Muscle layer of colon (tissue), 2 donors: Measurements from ENCODE around the gene MOK.
A peak's percentile ranks its signal among the peaks of the same experiment; 100 is the strongest.

Experiments
- H3K27ac ChIP-seq: one replicate; pipeline ENCODE4 v1.7.0; 2013; ENCODE audit warnings: low read depth, mild to moderate bottlenecking, low read length, moderate library complexity
- H3K27me3 ChIP-seq, 2 donors: one replicate each; pipeline ENCODE4 v1.7.0; 2013; ENCODE audit warnings: low read length in 2 of 2, mild to moderate bottlenecking in 2 of 2; ENCODE audit not compliant: insufficient read depth in 2 of 2, control insufficient read depth in 1 of 2
- H3K36me3 ChIP-seq: one replicate; pipeline ENCODE4 v1.7.0; 2013; ENCODE audit warnings: mild to moderate bottlenecking, low read length; ENCODE audit not compliant: insufficient read depth
- H3K4me1 ChIP-seq: one replicate; pipeline ENCODE4 v1.7.0; 2013; ENCODE audit warnings: mild to moderate bottlenecking, low read length; ENCODE audit not compliant: insufficient read depth
- H3K4me3 ChIP-seq, 2 donors: one replicate each; pipeline ENCODE4 v1.7.0; 2013; ENCODE audit warnings: low read length in 2 of 2, low read depth in 1 of 2, mild to moderate bottlenecking in 1 of 2, moderate library complexity in 1 of 2
- H3K9ac ChIP-seq: one replicate; pipeline ENCODE4 v1.7.0; 2013; ENCODE audit warnings: low read length
- H3K9me3 ChIP-seq: one replicate; pipeline ENCODE4 v1.7.0; 2013; ENCODE audit warnings: mild to moderate bottlenecking, low read length
- donor health status: abdominal sarcoma.
- donor health status: Adenocarcinoma of cecum.

The MOK gene

GRCh38 chr14:102217987-102218421 lies 87.0 kb downstream of the MOK start:
- Histone ChIP-seq H3K27ac (no peak overlapping the region), H3K27me3 (no peaks in the 10 kb centered on the region), H3K9ac (no peak overlapping the region), H3K4me1 (peaks cover 22% of the 10 kb centered on the region), H3K4me3 (no peak overlapping the region), H3K9me3 (no peaks in the 10 kb centered on the region), H3K36me3 (no peaks in the 10 kb centered on the region)

GRCh38 chr14:102217399-102217798 lies 87.6 kb downstream of the MOK start:
- Histone ChIP-seq H3K9me3 (no peaks in the 10 kb centered on the region), H3K4me1 (peaks cover 22% of the 10 kb centered on the region), H3K4me3 (no peak overlapping the region), H3K9ac (no peak overlapping the region), H3K27ac (no peak overlapping the region), H3K27me3 (no peaks in the 10 kb centered on the region), H3K36me3 (no peaks in the 10 kb centered on the region)

- H3K9me3 ChIP-seq = no peaks in the 10 kb centered on the region
- H3K36me3 ChIP-seq = peaks cover 12% of the 10 kb centered on the region
- H3K27ac ChIP-seq = peak overlapping the region; percentile 1
- no peak overlapping the region for H3K4me3 ChIP-seq
- H3K27me3 ChIP-seq = no peaks in the 10 kb centered on the region
- peaks cover 22% of the 10 kb centered on the region for H3K4me1 ChIP-seq
- no peak overlapping the region for H3K9ac ChIP-seq
Measured at GRCh38 chr14:102215576-102216250, 89.3 kb downstream of the MOK start.

- peak overlapping the region; percentile 1 for H3K27ac ChIP-seq
- H3K9ac ChIP-seq = no peak overlapping the region
- H3K36me3 ChIP-seq = peaks cover 14% of the 10 kb centered on the region
- H3K4me3 ChIP-seq = no peak overlapping the region
- H3K9me3 ChIP-seq = no peaks in the 10 kb centered on the region
- no peaks in the 10 kb centered on the region for H3K27me3 ChIP-seq
- peaks cover 22% of the 10 kb centered on the region for H3K4me1 ChIP-seq
Measured at GRCh38 chr14:102215071-102215470, 89.9 kb downstream of the MOK start.

- H3K4me3 ChIP-seq = no peak overlapping the region
- H3K9me3 ChIP-seq = no peaks in the 10 kb centered on the region
- no peak overlapping the region for H3K27ac ChIP-seq
- peaks cover 22% of the 10 kb centered on the region for H3K4me1 ChIP-seq
- no peak overlapping the region for H3K9ac ChIP-seq
- no peaks in the 10 kb centered on the region for H3K27me3 ChIP-seq
- H3K36me3 ChIP-seq = peaks cover 20% of the 10 kb centered on the region
Measured at GRCh38 chr14:102213984-102214658, 90.8 kb downstream of the MOK start.

GRCh38 chr14:102213470-102213869 lies 91.5 kb downstream of the MOK start:
- H3K36me3 ChIP-seq = peaks cover 22% of the 10 kb centered on the region
- no peak overlapping the region for H3K27ac ChIP-seq
- no peaks in the 10 kb centered on the region for H3K27me3 ChIP-seq
- H3K9me3 ChIP-seq = no peaks in the 10 kb centered on the region
- H3K4me3 ChIP-seq = no peak overlapping the region
- peaks cover 22% of the 10 kb centered on the region for H3K4me1 ChIP-seq
- no peak overlapping the region for H3K9ac ChIP-seq

GRCh38 chr14:102212845-102213244 lies 92.1 kb downstream of the MOK start:
- H3K4me1 ChIP-seq = peaks cover 22% of the 10 kb centered on the region
- no peak overlapping the region for H3K9ac ChIP-seq
- H3K36me3 ChIP-seq = peaks cover 22% of the 10 kb centered on the region
- no peak overlapping the region for H3K27ac ChIP-seq
- H3K4me3 ChIP-seq = no peak overlapping the region
- H3K9me3 ChIP-seq = no peaks in the 10 kb centered on the region
- H3K27me3 ChIP-seq = no peaks in the 10 kb centered on the region

- Histone ChIP-seq H3K4me3 (no peak overlapping the region), H3K36me3 (peaks cover 22% of the 10 kb centered on the region), H3K27me3 (no peaks in the 10 kb centered on the region), H3K9me3 (no peaks in the 10 kb centered on the region), H3K4me1 (peaks cover 22% of the 10 kb centered on the region), H3K27ac (no peak overlapping the region), H3K9ac (no peak overlapping the region)
Measured at GRCh38 chr14:102212356-102212755, 92.6 kb downstream of the MOK start.

GRCh38 chr14:102211240-102211639 lies 93.7 kb downstream of the MOK start:
- no peaks in the 10 kb centered on the region for H3K27me3 ChIP-seq
- no peak overlapping the region for H3K9ac ChIP-seq
- H3K4me1 ChIP-seq = peaks cover 22% of the 10 kb centered on the region
- no peak overlapping the region for H3K4me3 ChIP-seq
- H3K36me3 ChIP-seq = peaks cover 25% of the 10 kb centered on the region
- no peaks in the 10 kb centered on the region for H3K9me3 ChIP-seq
- H3K27ac ChIP-seq = no peak overlapping the region

- no peak overlapping the region for H3K27ac ChIP-seq
- H3K9me3 ChIP-seq = no peaks in the 10 kb centered on the region
- H3K27me3 ChIP-seq = no peaks in the 10 kb centered on the region
- peaks cover 15% of the 10 kb centered on the region for H3K4me1 ChIP-seq
- peaks cover 25% of the 10 kb centered on the region for H3K36me3 ChIP-seq
- H3K9ac ChIP-seq = no peak overlapping the region
- no peak overlapping the region for H3K4me3 ChIP-seq
Measured at GRCh38 chr14:102210421-102211042, 94.4 kb downstream of the MOK start.

- Histone ChIP-seq H3K4me1 (peaks cover 4% of the 10 kb centered on the region), H3K9me3 (no peaks in the 10 kb centered on the region), H3K27me3 (no peaks in the 10 kb centered on the region), H3K27ac (no peak overlapping the region), H3K4me3 (no peak overlapping the region), H3K36me3 (peaks cover 27% of the 10 kb centered on the region), H3K9ac (no peak overlapping the region)
Measured at GRCh38 chr14:102209224-102209966, 95.6 kb downstream of the MOK start.
